Epithelial cell of esophagus (primary cell): Measurements from ENCODE around the gene CCDC7.
"Not testable (repeated sequence)": the region's sequence is repeated elsewhere in the genome, so short reads cannot be mapped to it uniquely, and the experiment has no call there.

Source experiments
- DNase-seq: peaks from one replicate; pipeline ENCODE4 v3.0.0; 2010; ENCODE audit warnings: low read depth
- H3K4me3 ChIP-seq: 2 replicates; pipeline ENCODE4 v1.5.1; 2011; ENCODE audit warnings: mild to moderate bottlenecking, low read length, control low read depth
- CTCF ChIP-seq: IDR thresholded peaks from 2 replicates; pipeline ENCODE4 v1.5.1; 2011; ENCODE audit warnings: low read depth, mild to moderate bottlenecking, low read length, control low read depth, inconsistent platforms; ENCODE audit not compliant: insufficient read depth; ENCODE audit errors: missing control alignments

CCDC7 gene

GRCh38 chr10:32622409-32622808 is 176.5 kb downstream of the CCDC7 start:
- TF ChIP-seq CTCF, result no peak
- no peak overlapping the region for H3K4me3 ChIP-seq
- no peak for DNase-seq

DNA sequence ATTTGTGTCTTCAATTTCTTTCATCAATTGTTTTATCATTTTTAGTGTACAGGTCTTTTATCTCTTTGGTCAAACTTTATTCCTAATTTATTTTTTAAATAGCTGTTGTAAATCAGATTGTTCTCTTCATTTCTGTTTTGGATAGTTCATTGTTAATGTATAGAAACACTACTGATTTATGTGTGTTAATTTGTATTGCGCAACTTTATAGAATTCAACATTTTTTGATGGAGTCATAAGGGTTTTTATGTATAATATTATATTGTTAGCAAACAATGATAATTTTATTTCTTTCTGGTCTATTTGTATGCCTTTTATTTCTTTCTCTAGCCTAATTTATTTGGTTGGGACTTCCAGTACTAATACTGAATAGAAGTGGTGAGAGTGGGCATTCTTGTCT is 181.2 kb downstream of the CCDC7 start:
- no peak for DNase-seq
- no peak overlapping the region for H3K4me3 ChIP-seq
- TF ChIP-seq CTCF, result no peak

DNA sequence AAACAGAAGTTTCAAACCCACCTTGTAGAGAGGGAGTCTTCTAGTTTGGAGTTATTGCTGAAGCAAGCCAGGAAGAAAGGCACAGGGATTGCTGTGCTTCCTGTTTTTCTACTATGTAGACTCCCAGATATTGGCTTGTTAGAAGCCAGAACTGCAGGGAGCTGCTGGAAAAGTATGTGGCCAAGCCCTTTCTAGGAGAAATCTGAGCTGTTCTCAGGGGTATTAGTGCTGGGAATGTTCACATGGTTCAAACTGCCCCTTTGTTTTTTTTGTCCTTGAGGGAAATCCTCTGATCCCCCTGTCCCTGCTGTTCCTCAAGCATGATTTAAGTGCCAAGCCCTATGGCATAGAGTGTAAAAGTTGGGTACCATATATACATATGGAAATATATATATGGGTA is 184.0 kb downstream of the CCDC7 start:
- H3K4me3 ChIP-seq, result no peak overlapping the region
- no peak for TF ChIP-seq CTCF
- no peak for DNase-seq

DNA sequence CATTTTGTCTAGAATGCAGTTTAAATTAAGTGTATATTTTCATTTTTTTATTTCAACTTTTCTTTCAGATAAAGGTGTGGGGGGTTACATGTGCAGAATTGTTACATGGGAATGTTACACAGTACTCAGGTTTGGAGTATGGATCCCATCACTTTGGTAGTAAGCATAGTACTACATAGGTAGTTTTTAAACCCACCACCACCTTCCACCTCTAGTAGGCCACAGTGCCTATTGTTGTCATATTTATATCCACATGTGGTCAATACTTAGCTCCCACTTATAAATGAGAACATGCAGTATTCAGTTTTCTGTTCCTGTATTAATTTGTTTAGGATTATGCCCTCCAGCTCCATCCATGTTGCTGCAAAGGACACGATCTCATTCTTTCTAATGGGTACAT is 200.6 kb downstream of the CCDC7 start:
- H3K4me3 ChIP-seq, result no peak overlapping the region
- DNase-seq, result no peak
- TF ChIP-seq CTCF, result no peak

GRCh38 chr10:32650246-32650655 is 204.3 kb downstream of the CCDC7 start:
- no peak for DNase-seq
- H3K4me3 ChIP-seq, result no peak overlapping the region
- TF ChIP-seq CTCF, result no peak

DNA sequence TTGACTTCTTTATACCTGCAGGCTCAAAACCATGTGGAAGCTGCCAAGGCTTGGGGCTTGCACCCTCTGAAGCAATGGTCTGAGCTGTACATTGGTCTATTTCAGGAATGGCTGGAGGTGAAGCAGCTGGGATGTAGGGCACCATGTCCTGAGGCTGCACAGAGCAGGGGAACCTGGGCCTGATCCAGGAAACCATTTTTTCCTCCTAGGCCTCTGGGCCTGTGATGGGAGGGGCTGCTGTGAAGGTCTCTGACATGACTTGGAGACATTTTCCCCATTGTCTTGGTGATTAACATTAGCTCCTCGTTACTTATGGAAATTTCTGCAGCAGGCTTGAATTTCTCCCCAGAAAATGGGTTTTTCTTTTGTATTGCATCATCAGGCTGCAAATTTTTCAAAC is 211.5 kb downstream of the CCDC7 start:
- H3K4me3 ChIP-seq, DNase-seq: not testable (repeated sequence)

DNA sequence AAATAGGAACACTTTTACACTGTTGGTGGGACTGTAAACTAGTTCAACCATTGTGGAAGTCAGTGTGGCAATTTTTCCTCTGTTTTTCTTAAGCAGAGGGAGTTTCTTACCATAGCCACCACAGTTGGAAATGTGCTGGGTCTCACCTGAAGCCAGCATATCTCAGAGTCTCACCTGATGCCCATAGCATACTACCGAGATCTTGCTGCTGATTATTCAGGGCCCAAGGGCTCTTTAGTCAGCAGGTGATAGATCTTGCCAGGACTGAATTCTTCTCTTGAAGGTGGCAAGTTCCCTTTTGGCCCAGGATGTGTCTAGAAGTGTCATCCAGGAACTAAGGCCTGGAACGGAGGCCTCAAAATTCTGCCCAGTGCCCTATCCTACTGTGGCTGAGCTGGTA is 215.4 kb downstream of the CCDC7 start:
- no peak for TF ChIP-seq CTCF
- no peak for DNase-seq
- H3K4me3 ChIP-seq, result no peak overlapping the region

DNA sequence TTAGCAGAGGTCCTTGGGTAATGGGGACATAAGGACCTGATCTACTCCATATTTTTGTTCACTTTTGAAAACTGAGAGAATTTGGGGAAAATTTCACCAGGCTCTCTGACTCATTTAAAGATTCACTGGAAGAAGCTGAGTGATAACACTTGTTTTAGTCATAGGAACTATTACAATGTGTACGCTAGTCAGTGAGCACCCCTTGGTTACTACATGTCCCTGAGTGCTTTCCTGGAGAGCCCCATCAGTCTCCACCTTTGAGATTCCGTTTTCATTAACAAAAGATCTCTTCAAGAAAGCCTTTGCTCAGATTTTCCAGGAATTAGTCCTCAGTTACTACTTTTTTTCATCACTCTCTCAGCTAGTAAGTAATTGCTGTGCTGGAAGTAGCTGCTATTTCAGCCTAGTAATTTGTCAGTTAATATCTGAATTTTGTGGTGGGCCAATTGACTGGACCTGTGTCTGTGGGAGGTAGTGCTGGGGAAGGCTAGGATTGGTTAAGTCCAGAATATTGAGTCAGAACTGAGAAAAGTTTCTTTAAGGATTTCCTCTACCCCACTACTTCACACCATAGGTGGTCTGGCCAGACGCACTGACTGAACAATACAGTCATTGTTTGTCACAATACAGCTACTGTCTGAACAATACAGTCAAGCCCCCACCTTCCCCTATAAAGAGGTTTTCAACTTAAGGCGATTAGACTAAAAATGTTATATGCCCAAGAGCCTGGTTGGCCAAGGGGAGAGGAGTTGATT is 235.0 kb downstream of the CCDC7 start:
- TF ChIP-seq CTCF, result no peak
- H3K4me3 ChIP-seq, result no peak overlapping the region
- no peak for DNase-seq
